Inflammatory macrophage treated with lipopolysaccharide for 4 hours (primary cell): Measurements from ENCODE around the gene DLGAP1.
A peak's percentile ranks its signal among the peaks of the same experiment; 100 is the strongest.

ENCODE experiments used
- DNase-seq: peaks from one replicate; pipeline ENCODE4 v3.0.0-alpha.2; 2020

Gene DLGAP1

DNA sequence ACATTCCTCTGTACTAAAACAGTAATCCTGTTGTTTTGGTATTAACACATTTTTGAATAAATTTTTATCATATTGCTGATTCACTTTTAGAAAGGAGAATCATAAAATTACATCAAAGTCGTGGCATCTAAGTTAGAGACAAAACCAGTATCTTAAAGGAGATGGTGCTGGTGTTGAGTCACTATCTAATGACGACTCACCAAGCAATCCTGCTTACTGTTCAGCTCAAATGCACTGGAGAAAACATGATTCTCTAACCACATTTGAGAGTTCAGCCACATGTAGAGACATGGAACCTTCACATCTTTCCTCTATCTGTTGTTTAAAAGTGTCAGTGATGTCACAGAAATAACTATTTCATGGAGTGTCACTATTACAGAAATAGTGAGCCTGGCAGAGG lies 531.4 kb downstream of the DLGAP1 start:
- DNase-seq, result no peak

DNA sequence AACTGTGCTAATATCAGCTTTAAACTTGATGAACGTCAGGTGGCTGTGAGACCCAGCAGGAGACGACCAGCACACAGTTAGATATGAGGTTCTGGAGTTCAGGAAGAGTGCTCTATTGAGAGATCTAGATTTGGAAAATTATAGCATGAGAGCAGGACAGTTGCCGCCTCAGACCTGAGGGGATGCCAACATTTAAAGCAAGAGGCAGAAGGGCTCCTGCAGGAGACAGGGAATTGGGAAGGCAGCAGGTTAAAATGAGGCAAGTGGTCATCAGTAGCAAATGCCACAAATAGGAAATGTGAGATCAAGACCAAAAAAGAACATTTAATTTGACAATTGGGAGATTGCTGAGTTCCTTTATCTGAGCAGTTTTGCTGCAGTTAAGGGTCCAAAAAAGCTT lies 533.3 kb downstream of the DLGAP1 start:
- no peak for DNase-seq

DNA sequence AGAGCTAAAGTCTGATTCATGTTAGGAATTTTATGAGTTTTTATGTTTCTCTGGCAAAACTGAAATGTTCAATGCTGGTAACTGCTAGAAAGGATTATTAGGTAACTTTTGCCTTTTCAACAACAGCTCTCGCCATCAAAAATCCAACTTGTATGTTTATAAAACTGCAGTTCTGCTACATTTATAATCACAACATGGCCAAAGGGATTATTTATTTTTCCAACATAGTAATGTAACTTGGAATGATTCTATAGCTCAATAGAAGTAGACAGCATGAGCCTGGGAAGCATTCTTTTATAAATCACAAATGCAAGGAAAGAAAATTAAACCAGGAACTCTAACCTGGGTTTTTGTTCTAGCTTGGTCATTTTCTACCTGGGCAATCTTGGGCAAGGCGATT lies 534.3 kb downstream of the DLGAP1 start:
- DNase-seq, result no peak

DNA sequence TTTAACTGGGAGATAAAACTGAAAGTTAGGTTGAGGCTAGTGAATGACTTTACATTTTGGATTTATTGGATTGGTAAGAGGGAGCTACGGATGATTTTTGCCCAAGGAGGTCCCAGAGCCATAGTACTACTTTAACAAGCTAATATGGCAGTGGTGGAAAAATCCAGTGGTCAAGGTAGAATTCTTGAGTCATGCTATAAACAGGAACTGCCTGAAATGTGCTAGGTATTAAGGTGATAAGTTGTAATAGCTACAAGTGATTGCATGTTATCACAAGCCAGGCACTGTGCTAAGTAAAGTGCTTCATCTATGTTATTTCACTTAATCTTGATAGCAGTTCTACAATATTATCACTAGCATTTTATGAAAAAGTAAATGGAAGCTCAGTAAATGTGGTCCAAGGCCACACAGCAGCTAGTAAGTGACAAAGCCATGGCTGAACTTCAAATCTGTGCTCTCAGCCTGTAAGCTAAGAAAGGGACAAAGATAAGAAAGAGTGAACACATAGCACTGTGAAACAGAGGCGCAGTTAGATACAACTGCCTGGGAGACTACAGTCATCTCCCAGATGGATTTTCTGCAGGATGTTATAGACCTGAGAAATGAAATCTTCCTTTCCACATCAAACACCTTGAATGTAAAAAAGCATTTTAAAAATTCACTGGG lies 535.6 kb downstream of the DLGAP1 start:
- no peak for DNase-seq

DNA sequence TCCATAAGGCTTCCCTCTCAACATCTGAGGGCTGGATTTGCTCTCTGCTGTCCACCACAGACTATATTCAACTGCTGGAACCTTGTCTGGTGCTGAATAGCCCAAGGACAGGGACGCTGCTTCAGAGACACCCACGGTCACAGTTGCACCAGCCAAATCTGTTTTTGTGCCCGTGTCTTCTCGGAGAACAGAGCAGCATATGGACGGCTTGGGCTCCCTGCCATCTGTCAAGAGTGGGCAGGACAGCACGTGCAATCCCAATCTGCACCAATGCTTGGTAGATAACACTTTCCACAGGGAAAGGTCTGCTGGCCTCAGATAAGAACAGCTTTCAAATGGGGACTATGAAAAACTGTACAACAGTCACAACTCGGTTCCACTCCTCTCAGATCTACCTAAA lies 539.0 kb downstream of the DLGAP1 start:
- no peak for DNase-seq

DNA sequence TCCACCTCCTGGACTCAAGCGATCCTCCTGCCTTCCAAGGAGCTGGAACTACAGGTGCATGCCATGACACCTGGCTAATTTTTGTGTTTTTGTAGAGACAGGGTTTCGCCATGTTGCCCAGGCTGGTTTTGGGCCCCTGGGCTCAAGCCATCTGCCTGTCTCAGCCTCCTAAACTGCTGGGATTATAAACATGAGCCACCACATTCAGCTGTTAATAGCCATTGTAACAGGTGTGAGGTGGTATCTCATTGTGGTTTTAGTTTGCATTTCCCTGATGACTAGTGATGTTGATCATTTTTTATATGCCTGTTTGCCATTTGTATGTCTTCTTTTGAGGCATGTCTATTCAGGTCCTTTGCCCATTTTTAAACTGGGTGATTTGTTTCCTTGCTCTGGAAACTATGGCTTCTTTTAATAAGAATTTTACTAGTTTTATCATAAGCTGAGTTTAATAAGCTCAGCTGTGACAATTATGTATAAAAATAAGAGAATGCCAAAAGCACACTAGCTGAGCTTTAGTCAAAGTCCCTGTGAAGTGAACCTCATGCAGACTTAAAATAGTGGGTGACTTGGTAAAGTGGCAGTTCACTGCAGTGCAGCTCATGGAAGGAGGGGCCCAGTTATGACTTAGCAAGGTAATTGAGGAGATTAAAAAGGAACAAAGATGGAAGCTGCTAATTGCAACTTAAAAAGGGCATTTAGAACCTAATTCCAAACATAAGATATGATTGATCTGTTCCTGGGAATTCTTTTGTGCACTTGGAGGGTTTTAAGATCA lies 540.1 kb downstream of the DLGAP1 start:
- DNase-seq, result no peak

- DNase-seq, result no peak
Measured at GRCh38 chr18:3914109-3914508, 541.0 kb downstream of the DLGAP1 start.

GRCh38 chr18:3912705-3913104 lies 542.4 kb downstream of the DLGAP1 start:
- DNase-seq, result no peak

DNA sequence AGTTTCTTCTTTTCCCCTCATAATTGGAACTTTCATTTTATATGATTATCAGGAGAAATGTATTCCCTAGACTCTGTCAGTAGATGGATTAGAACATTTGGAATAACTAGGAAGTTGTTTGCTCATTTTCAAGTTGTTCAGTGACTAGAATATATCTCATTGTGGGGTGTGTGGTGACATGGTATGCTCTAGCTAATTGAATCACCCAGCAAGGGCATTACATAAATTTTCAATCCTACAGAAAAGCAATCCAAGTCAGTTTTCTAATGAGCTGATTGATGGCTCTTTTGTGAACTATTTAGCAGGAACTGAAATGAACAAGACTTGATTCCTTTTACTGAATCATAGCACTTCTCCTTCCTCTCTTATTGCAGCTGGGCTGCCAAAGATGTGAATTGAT lies 543.7 kb downstream of the DLGAP1 start:
- no peak for DNase-seq

DNA sequence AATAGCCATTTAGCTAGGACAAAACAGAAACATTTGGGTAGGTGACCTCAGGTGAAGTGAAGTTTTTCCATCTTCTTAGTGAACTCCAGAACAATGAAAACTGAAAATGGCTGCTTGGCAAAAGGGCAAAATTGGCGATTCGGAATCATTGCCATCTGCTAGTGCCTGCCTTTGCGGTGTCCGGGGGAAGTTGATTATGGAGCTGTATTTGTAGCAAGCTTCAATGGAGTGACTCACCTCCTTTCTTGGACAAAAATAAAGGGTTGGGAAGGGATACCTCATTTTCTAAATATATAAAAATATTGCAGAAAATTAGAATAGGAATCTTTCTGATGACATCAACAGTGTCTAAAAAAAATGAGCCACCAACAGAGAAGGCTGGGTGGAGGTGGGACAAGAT lies 544.6 kb downstream of the DLGAP1 start:
- DNase-seq, result no peak

GRCh38 chr18:3907955-3908354 lies 547.2 kb downstream of the DLGAP1 start:
- no peak for DNase-seq

GRCh38 chr18:3906116-3906750 lies 548.9 kb downstream of the DLGAP1 start:
- peak; percentile 24 for DNase-seq

GRCh38 chr18:3903337-3903736 lies 551.8 kb downstream of the DLGAP1 start:
- no peak for DNase-seq

- DNase-seq, result no peak
Measured at GRCh38 chr18:3902676-3903075, 552.4 kb downstream of the DLGAP1 start.

GRCh38 chr18:3901811-3902210 lies 553.3 kb downstream of the DLGAP1 start:
- DNase-seq, result no peak

- DNase-seq, result no peak
Measured at GRCh38 chr18:3901042-3901441, 554.1 kb downstream of the DLGAP1 start.

DNA sequence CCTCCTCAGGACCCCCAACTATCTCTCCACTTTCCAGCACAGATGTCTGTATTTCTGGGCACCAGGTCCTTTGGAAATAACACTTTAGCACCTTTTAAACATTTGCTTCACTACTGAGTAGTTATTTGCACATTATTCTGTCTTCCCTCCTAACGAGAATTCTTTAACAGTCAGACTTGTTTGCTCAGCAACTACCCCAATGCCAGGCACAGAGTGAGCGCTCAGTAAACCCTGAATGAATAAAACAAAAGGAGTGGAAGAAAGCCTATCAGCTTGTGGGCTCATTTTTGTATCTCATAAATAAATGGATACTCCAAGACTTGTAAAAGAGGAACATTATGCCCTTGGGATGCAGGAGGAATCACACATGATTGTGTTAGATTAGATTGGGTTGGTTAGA lies 554.8 kb downstream of the DLGAP1 start:
- DNase-seq, result no peak

- DNase-seq, result no peak
Measured at GRCh38 chr18:3898861-3899613, 556.1 kb downstream of the DLGAP1 start.

- no peak for DNase-seq
Measured at GRCh38 chr18:3892152-3892551, 563.0 kb downstream of the DLGAP1 start.

DNA sequence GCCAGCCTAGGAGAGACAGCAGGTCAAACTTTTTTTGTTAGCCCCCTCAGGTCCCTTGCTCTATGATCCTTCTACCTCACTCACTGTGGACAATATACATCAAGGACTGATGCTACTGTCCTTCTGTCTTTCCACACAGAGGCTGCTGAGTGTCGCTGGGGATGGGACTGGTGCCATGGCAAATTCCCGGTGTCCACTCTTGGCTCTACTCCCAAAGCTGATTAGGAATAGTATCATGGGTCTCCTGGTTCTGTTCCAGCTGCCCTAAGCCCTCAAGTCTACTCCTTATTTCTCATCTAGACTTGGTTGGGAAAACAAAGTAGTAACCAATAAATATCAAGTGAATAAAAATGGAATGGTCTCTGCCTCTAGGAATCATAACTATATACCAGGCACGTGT lies 563.9 kb downstream of the DLGAP1 start:
- no peak for DNase-seq

DNA sequence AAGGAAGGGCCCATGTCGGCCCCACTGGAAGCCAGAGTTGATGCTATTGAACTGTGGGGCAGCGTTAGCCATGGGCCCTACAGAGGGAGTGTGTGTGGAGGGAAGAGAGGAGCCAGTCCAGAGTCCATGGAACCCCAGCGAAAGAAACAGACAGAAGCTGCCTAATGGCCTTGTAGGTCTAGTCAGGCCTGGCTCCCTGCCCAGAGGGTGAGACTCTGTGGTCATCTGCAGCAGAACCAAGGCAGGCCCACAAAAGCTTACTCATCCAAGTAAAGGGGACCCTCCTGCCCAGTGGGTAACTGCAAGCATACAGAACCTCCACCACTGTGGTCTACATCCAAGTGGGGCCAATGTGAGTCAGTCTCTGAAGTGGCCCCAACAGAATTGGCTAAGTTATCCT lies 565.3 kb downstream of the DLGAP1 start:
- no peak for DNase-seq

DNA sequence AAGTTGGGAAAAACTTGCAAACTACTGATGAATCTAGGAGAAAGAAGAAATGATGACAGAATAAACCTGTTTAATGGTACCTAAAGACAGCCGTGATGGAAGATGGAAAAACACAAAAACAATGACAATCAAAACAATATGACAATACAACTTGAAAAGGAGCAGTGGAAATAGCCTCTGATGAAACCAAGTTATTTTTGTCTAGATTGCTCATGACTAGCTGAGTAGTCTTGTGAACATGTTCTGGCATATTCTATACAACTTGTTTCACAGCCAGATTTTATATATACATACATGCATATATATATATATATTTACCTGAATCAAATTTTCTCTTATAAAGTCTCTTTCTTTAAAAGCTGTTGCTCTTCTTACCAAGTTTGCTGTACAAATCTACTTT lies 566.0 kb downstream of the DLGAP1 start:
- no peak for DNase-seq

- DNase-seq, result no peak
Measured at GRCh38 chr18:3886575-3887322, 568.4 kb downstream of the DLGAP1 start.
